ENCODE measurements around the gene AVP. TPM values are rescaled to one million over a fixed set of nuclear protein-coding genes. Genes with fewer than 3 reads are reported as not detected.

Gene AVP
- total and polyA plus RNA-seq, 7 donors = not detected

- Histone ChIP-seq H3K4me3 (no peak overlapping the region), H3K4me1 (peaks cover 3% of the 10 kb centered on the region), H3K27ac (no peak overlapping the region), H3K27me3 (ENCODE audit: insufficient read depth in 3 of 3, low read length in 2 of 3) (no peaks in the 10 kb centered on the region), H3K36me3 (ENCODE audit: insufficient read depth in 1 of 2, low read depth in 1 of 2) (peaks cover 0 to 3% of the 10 kb centered on the region in 2 donors), H3K9me3 (no peaks in the 10 kb centered on the region)
- 60 to 75% (median 74%) methylated on average over 21 of the region's 21 CpGs for WGBS, 3 donors
- ATAC-seq (peak; percentile 25 to 69 (median 60)), DNase-seq (no peak)
- TF ChIP-seq CTCF (IDR thresholded peaks at IDR 0.05) = no peak
- intact Hi-C loops (cut with DNase I) = no loop called here
These were observed 17.4 kb upstream of the AVP start for GRCh38 chr20:3101737-3102574.

- ATAC-seq = no peak
- H3K4me1 ChIP-seq = peaks cover 3% of the 10 kb centered on the region
- H3K4me3 ChIP-seq = no peak overlapping the region
- no peak for DNase-seq
- H3K27me3 ChIP-seq (ENCODE audit: insufficient read depth in 3 of 3, low read length in 2 of 3) = no peaks in the 10 kb centered on the region
- H3K27ac ChIP-seq = no peak overlapping the region
- intact Hi-C loops (cut with DNase I) = no loop called here
- TF ChIP-seq CTCF (IDR thresholded peaks at IDR 0.05) = no peak
- H3K9me3 ChIP-seq = no peaks in the 10 kb centered on the region
- H3K36me3 ChIP-seq (ENCODE audit: insufficient read depth in 1 of 2, low read depth in 1 of 2) = no peaks in the 10 kb centered on the region
- 83 to 97% (median 91%) methylated on average over 6 of the region's 6 CpGs for WGBS, 3 donors
These were observed 16.7 kb upstream of the AVP start for GRCh38 chr20:3101251-3101650.

- peaks cover 3% of the 10 kb centered on the region for H3K4me1 ChIP-seq
- TF ChIP-seq CTCF (IDR thresholded peaks at IDR 0.05) = no peak
- H3K9me3 ChIP-seq = no peaks in the 10 kb centered on the region
- H3K4me3 ChIP-seq = no peak overlapping the region
- no peaks in the 10 kb centered on the region for H3K36me3 ChIP-seq (ENCODE audit: insufficient read depth in 1 of 2, low read depth in 1 of 2)
- DNase-seq (no peak), ATAC-seq (no peak)
- WGBS, 3 donors = 85 to 92% (median 90%) methylated on average over 7 of the region's 7 CpGs
- intact Hi-C loops (cut with DNase I) = no loop called here
- no peaks in the 10 kb centered on the region for H3K27me3 ChIP-seq (ENCODE audit: insufficient read depth in 3 of 3, low read length in 2 of 3)
- no peak overlapping the region for H3K27ac ChIP-seq
These were observed 16.0 kb upstream of the AVP start for GRCh38 chr20:3100480-3100879.

- no peaks in the 10 kb centered on the region for H3K4me1 ChIP-seq
- TF ChIP-seq CTCF (IDR thresholded peaks at IDR 0.05) = no peak
- no peaks in the 10 kb centered on the region for H3K9me3 ChIP-seq
- no peak overlapping the region for H3K4me3 ChIP-seq
- intact Hi-C loops (cut with DNase I) = no loop called here
- no peak overlapping the region for H3K27ac ChIP-seq
- no peaks in the 10 kb centered on the region for H3K36me3 ChIP-seq (ENCODE audit: insufficient read depth in 1 of 2, low read depth in 1 of 2)
- 86 to 91% (median 87%) methylated on average over 12 to 13 of the region's 13 CpGs for WGBS, 3 donors
- no peak for DNase-seq
- H3K27me3 ChIP-seq (ENCODE audit: insufficient read depth in 3 of 3, low read length in 2 of 3) = peaks cover 0 to 34% (median 12%) of the 10 kb centered on the region in 3 donors
- no peak for ATAC-seq
These were observed 10.5 kb upstream of the AVP start for GRCh38 chr20:3094848-3095629.
